Thoracic aorta (tissue), 2 donors: ENCODE data around the gene TOMM20. TPM values are rescaled to one million over a fixed set of nuclear protein-coding genes. Genes with fewer than 3 reads are reported as not detected.
"Not testable (repeated sequence)": the region's sequence is repeated elsewhere in the genome, so short reads cannot be mapped to it uniquely, and the experiment has no call there.

Experiments used
- ATAC-seq: fragments of 150-250 bp; one replicate; pipeline ENCODE4 v1.8.0; 2017; ENCODE audit warnings: low read depth; ENCODE audit not compliant: insufficient number of reproducible peaks, low FRiP score
- DNase-seq: peaks from one replicate; pipeline ENCODE4 v3.0.0-alpha.2; 2020; ENCODE audit warnings: low spot score
- H3K27ac ChIP-seq, 2 donors: fragments of 200-600 bp; sonication (generic); 1 replicate in 1 of 2; 2 replicates in 1 of 2; pipeline ENCODE4 v1.5.1; 2016; ENCODE audit warnings: mild to moderate bottlenecking in 2 of 2, moderate library complexity in 2 of 2
- H3K27me3 ChIP-seq: fragments of 200-600 bp; sonication (generic); replicated peaks from 2 replicates; pipeline ENCODE4 v1.6.0; 2016; ENCODE audit warnings: mild to moderate bottlenecking; ENCODE audit not compliant: insufficient read depth
- H3K36me3 ChIP-seq: fragments of 200-600 bp; sonication (generic); one replicate; pipeline ENCODE4 v1.5.1; 2016
- H3K4me1 ChIP-seq, 2 donors: fragments of 200-600 bp; sonication (generic); 1 replicate in 1 of 2; 2 replicates in 1 of 2; pipeline versions ENCODE4 v1.5.1 to v1.6.0; 2016; ENCODE audit warnings: low read depth in 2 of 2, mild to moderate bottlenecking in 1 of 2; ENCODE audit not compliant: control insufficient read depth in 1 of 2
- H3K4me3 ChIP-seq: fragments of 200-600 bp; sonication (generic); 2 replicates; pipeline ENCODE4 v1.5.1; 2016; ENCODE audit warnings: mild to moderate bottlenecking
- H3K9me3 ChIP-seq: fragments of 200-600 bp; sonication (generic); 2 replicates; pipeline ENCODE4 v1.5.1; 2016
- CTCF ChIP-seq: fragments of 200-600 bp; sonication (generic); IDR thresholded peaks from one replicate; pipeline ENCODE4 v1.5.1; 2019; ENCODE audit warnings: antibody characterized with exemption
- total RNA-seq, 2 donors: library from RNA; depleted of rRNA; stranded (reverse); fragments of >200 nt; gene quantifications; one replicate each; pipeline versions ENCODE4 v1.1.0 to v1.2.3, GENCODE V29; 2016

The TOMM20 gene
- total RNA-seq, 2 donors from 2014 or later = 59.0 to 101 TPM

- peak within 1 kb of the TSS; percentile 83 to 90 for H3K27ac ChIP-seq
- peak; percentile 65 for DNase-seq
- H3K36me3 ChIP-seq = peaks cover 9% of the 10 kb centered on the region
- peak; percentile 90 for ATAC-seq
- TF ChIP-seq CTCF = peak; percentile 38
- H3K9me3 ChIP-seq = no peaks in the 10 kb centered on the region
- H3K4me1 ChIP-seq = peaks cover 12 to 46% of the 10 kb centered on the region in 2 donors
- peak within 1 kb of the TSS; percentile 79 for H3K4me3 ChIP-seq
- H3K27me3 ChIP-seq = no peaks in the 10 kb centered on the region
Measured at GRCh38 chr1:235160957-235161684, 32.5 kb upstream of the TOMM20 start, which contains the start of gene RBM34. Gene RBM34 (minus strand): TSS chr1:235161250. CDS start chr1:235161226, 24 bp downstream.

- no peaks in the 10 kb centered on the region for H3K27me3 ChIP-seq
- ATAC-seq (no peak), DNase-seq (no peak)
- TF ChIP-seq CTCF = no peak
- peaks cover 12 to 46% of the 10 kb centered on the region in 2 donors for H3K4me1 ChIP-seq
- peak overlapping the region; percentile 83 to 90 for H3K27ac ChIP-seq
- H3K36me3 ChIP-seq = peaks cover 10% of the 10 kb centered on the region
- H3K9me3 ChIP-seq = no peaks in the 10 kb centered on the region
- peak overlapping the region; percentile 79 for H3K4me3 ChIP-seq
Measured at GRCh38 chr1:235160383-235160956, 31.8 kb upstream of the TOMM20 start.

GRCh38 chr1:235159930-235160329 lies 31.3 kb upstream of the TOMM20 start:
- peaks cover 12 to 46% of the 10 kb centered on the region in 2 donors for H3K4me1 ChIP-seq
- H3K27ac ChIP-seq = peak overlapping the region in 1 of 2 donors; percentile 90
- peaks cover 10% of the 10 kb centered on the region for H3K36me3 ChIP-seq
- H3K4me3 ChIP-seq = peak overlapping the region; percentile 79
- DNase-seq, H3K27me3 ChIP-seq, H3K9me3 ChIP-seq, ATAC-seq: not testable (repeated sequence)

- not testable (repeated sequence) for H3K27ac ChIP-seq, DNase-seq, H3K9me3 ChIP-seq, H3K27me3 ChIP-seq, H3K4me3 ChIP-seq, ATAC-seq
- Histone ChIP-seq H3K36me3 (peaks cover 14% of the 10 kb centered on the region), H3K4me1 (peaks cover 12 to 46% of the 10 kb centered on the region in 2 donors)
Measured at GRCh38 chr1:235159284-235159683, 30.6 kb upstream of the TOMM20 start.

- H3K36me3 ChIP-seq = peaks cover 19% of the 10 kb centered on the region
Measured at GRCh38 chr1:235158680-235159079, 30.0 kb upstream of the TOMM20 start.

More at GRCh38 chr1:235158680-235159079, 30.0 kb upstream of the TOMM20 start:
- no peak overlapping the region for H3K27ac ChIP-seq
- H3K4me1 ChIP-seq = peaks cover 12 to 46% of the 10 kb centered on the region in 2 donors
- H3K4me3 ChIP-seq = no peak overlapping the region
- ATAC-seq (no peak), DNase-seq (no peak)
- H3K9me3 ChIP-seq = no peaks in the 10 kb centered on the region
- no peaks in the 10 kb centered on the region for H3K27me3 ChIP-seq
- no peak for TF ChIP-seq CTCF
